HFFc6 (cell line): ENCODE data around the gene ARHGAP10. TPM values are rescaled to one million over a fixed set of nuclear protein-coding genes. Genes with fewer than 3 reads are reported as not detected.
A peak's percentile ranks its signal among the peaks of the same experiment; 100 is the strongest.

ENCODE experiments used
- DNase-seq: peaks from one replicate; pipeline ENCODE4 v3.0.0-alpha.2; 2018
- H3K27ac Mint-ChIP-seq: 2 replicates; pipeline ENCODE4 v1.8.0; 2020; ENCODE audit warnings: mild to moderate bottlenecking, mixed read lengths
- H3K27me3 Mint-ChIP-seq: 2 replicates; pipeline ENCODE4 v1.8.0; 2021; ENCODE audit warnings: mild to moderate bottlenecking, moderate library complexity, mixed read lengths; ENCODE audit not compliant: insufficient read depth
- H3K36me3 Mint-ChIP-seq: 2 replicates; pipeline ENCODE4 v1.8.0; 2021; ENCODE audit warnings: low read depth, mixed read lengths
- H3K4me1 Mint-ChIP-seq: 2 replicates; pipeline ENCODE4 v1.8.0; 2020; ENCODE audit warnings: low read depth, mixed read lengths
- H3K4me3 Mint-ChIP-seq: 2 replicates; pipeline ENCODE4 v1.8.0; 2020; ENCODE audit warnings: mild to moderate bottlenecking, moderate library complexity, mixed read lengths
- H3K9me3 Mint-ChIP-seq: 2 replicates; pipeline ENCODE4 v1.8.0; 2020; ENCODE audit warnings: mild to moderate bottlenecking, mixed read lengths
- total RNA-seq, 6 experiments: library from RNA; stranded (reverse); fragmentation: NEBNext Ultra II Directional; extraction: Animal tissue kit (Norgen Biotek cat#: 25700); gene quantifications; 2 replicates in 1 of 6; 3 replicates in 5 of 6; pipeline ENCODE4 v1.2.3, GENCODE V29; 2021
- TF ChIP-seq, protein P1 (sequence below): fragments of 200-600 bp; sonication (generic); IDR thresholded peaks from 2 replicates; pipeline ENCODE4 v1.5.0; 2021; ENCODE audit warnings: antibody characterized with exemption, mild to moderate bottlenecking

Gene ARHGAP10
- total RNA-seq, 6 experiments from 2014 or later = 31.1 to 37.1 (median 32.3) TPM

DNA sequence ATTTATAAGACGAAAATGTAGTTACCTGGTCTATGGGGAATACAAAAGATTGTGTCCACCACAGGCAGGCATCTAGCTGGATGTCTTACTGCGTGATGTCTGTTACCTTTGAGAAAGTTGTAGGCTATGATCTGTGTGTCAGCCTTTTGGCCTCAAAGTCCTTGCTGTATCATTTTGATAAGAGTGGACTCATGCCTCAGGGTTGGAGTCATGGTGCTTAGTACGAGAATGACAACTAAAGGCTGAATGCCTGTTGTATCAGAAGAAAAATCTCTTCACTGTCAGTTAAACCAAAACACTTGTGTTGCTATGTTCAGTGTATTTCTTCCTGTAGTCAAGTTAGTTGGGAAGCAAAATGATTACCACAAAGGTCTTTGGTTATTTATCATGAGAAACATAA, 226.2 kb downstream of the ARHGAP10 start:
- Mint-ChIP-seq H3K36me3 (peaks cover 52% of the 10 kb centered on the region), H3K9me3 (no peaks in the 10 kb centered on the region), H3K4me1 (0 out of 2 replicates have a peak, but pooled peaks cover 4% of the 10 kb centered on the region), H3K27ac (peak overlapping the region; percentile 21; the same call in 1 of the 2 replicates), H3K4me3 (no peak overlapping the region), H3K27me3 (no peaks in the 10 kb centered on the region; the same call in none of the 2 replicates)
- no peak for DNase-seq
- TF ChIP-seq, protein P1, sequence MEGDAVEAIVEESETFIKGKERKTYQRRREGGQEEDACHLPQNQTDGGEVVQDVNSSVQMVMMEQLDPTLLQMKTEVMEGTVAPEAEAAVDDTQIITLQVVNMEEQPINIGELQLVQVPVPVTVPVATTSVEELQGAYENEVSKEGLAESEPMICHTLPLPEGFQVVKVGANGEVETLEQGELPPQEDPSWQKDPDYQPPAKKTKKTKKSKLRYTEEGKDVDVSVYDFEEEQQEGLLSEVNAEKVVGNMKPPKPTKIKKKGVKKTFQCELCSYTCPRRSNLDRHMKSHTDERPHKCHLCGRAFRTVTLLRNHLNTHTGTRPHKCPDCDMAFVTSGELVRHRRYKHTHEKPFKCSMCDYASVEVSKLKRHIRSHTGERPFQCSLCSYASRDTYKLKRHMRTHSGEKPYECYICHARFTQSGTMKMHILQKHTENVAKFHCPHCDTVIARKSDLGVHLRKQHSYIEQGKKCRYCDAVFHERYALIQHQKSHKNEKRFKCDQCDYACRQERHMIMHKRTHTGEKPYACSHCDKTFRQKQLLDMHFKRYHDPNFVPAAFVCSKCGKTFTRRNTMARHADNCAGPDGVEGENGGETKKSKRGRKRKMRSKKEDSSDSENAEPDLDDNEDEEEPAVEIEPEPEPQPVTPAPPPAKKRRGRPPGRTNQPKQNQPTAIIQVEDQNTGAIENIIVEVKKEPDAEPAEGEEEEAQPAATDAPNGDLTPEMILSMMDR = no peak

DNA sequence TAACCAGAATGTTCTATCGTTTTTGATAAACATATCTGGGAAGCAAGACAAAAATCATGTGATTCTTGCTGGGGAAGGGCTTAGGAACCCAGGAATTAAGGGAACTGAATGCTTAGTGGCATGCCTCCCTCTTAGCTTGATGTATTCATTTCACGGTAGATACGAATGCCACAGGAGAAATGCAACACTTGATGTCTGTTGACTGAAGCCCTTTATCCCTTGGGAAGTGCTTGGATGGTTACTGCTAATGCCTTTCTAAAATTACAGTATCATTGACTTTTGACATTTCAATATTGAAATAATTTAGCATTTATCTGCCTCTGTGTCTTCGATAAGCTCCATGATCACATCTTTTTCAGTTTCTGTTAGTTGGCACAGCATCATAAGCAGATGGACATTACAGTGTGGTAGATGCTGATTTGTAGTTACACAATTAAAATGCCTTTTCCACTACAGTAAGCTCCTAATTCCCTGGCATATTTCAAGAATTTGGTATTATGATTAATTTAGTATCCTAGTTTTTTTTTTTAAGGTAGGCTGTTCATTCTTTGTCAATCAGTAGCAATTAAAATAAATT, 226.7 kb downstream of the ARHGAP10 start:
- Mint-ChIP-seq H3K27ac (no peak overlapping the region), H3K4me1 (0 out of 2 replicates have a peak, but pooled peaks cover 4% of the 10 kb centered on the region), H3K36me3 (peaks cover 48% of the 10 kb centered on the region), H3K4me3 (no peak overlapping the region), H3K9me3 (no peaks in the 10 kb centered on the region), H3K27me3 (no peaks in the 10 kb centered on the region; the same call in none of the 2 replicates)
- DNase-seq = no peak
- TF ChIP-seq, protein P1 = no peak

DNA sequence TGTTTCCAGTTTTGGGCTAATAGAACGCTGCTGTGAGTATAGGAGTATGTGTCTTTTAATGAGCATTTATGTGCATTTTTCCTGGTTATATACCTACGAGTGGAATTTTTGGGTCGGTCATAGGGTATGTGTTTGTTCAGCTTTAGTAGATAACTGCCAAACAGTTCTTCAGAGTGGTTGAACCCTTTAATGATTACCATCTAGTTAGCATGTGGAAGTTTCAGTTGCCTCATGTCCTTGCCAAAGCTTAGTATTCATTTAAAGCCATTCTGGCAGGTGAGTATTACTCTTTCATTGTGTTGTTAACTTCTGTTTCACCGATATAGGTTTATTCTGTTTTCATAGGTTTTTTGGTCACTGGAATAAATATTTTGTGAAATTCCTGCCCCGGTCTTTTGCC, 229.1 kb downstream of the ARHGAP10 start:
- Mint-ChIP-seq H3K36me3 (peaks cover 39% of the 10 kb centered on the region), H3K9me3 (no peaks in the 10 kb centered on the region), H3K4me3 (no peak overlapping the region), H3K27ac (no peak overlapping the region), H3K4me1 (0 out of 2 replicates have a peak, but pooled peaks cover 4% of the 10 kb centered on the region), H3K27me3 (no peaks in the 10 kb centered on the region; the same call in none of the 2 replicates)
- TF ChIP-seq, protein P1 = no peak
- DNase-seq = no peak

DNA sequence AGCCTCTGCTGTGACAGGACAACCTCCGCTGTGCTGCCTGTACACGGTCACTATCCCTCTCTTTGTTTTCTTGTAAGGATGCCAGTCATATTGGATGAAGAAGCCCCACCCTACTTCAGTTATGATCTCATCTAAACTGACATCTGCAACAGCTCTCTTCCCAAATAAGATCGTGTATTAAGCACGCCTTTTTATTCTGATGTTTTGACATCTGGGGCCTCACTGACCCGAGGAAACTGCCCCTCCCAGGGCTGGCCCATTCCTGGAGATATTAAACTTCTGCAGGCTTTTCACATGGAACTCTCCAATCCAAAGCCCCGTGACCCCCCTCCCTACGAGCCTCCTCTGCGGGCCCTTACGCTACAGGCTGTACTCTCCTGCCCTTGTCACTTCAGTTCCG, 232.0 kb downstream of the ARHGAP10 start:
- H3K4me3 Mint-ChIP-seq = no peak overlapping the region
- TF ChIP-seq, protein P1 = no peak
- DNase-seq = no peak
- no peak overlapping the region for H3K27ac Mint-ChIP-seq
- no peaks in the 10 kb centered on the region; the same call in none of the 2 replicates for H3K27me3 Mint-ChIP-seq
- H3K36me3 Mint-ChIP-seq = peaks cover 26% of the 10 kb centered on the region
- H3K9me3 Mint-ChIP-seq = no peaks in the 10 kb centered on the region
- peaks cover 8% of the 10 kb centered on the region; the same call in 1 of the 2 replicates for H3K4me1 Mint-ChIP-seq

DNA sequence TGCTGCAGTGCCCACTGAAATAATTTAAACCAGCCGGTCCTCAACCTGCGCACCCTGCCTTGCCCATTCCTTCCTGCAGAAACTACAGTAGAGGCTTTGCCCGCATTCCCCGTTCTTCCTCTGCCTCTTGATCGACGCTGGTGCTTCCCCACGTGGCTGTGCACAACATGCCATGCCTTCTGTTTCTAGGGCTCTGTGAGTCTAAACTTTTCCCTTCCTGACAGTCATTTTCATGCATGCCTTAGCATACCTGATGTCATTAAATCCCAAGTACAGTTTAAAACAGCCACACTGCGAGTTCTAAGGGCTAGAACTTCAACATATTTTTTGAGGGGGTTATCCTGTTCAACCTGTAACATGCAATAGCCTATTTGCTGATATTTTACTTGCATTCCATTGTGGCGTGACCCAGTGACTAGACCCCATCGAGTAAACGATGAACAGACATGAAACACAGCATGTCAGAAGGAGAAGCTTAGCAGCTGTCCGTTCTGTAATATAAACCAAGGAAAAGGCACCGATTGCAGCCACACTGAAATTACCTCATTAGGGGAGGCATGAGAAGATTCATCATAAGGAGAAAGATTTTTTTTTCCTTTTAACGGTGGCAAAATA, 232.5 kb downstream of the ARHGAP10 start:
- TF ChIP-seq, protein P1 = no peak
- peaks cover 22% of the 10 kb centered on the region for H3K36me3 Mint-ChIP-seq
- DNase-seq = no peak
- no peak overlapping the region for H3K4me3 Mint-ChIP-seq
- no peak overlapping the region for H3K27ac Mint-ChIP-seq
- no peaks in the 10 kb centered on the region; the same call in none of the 2 replicates for H3K27me3 Mint-ChIP-seq
- no peaks in the 10 kb centered on the region for H3K9me3 Mint-ChIP-seq
- H3K4me1 Mint-ChIP-seq = peaks cover 9% of the 10 kb centered on the region; the same call in 1 of the 2 replicates
